PC-3 (cell line): ENCODE results near the gene KRTAP10-5. TPM values are rescaled to one million over a fixed set of nuclear protein-coding genes. Genes with fewer than 3 reads are reported as not detected.
"Not testable (repeated sequence)": the region's sequence is repeated elsewhere in the genome, so short reads cannot be mapped to it uniquely, and the experiment has no call there.

Experiments used
- ATAC-seq: fragments of 200-7000 bp; cut with Tn5 transposase; 2 replicates; pipeline ENCODE4 v1.9.1; 2020; ENCODE audit warnings: mild to moderate bottlenecking, moderate library complexity
- BruUV-seq: library from RNA; stranded (reverse); fragments of 400-500 nt; replicated peaks from 2 replicates; lab custom pipeline; 2021; lab: Mats Ljungman, UMichigan
- CTCF ChIA-PET: fragments of 300-600 bp; sonication (Branson Sonifier 250); formaldehyde crosslinking; loops from one replicate; lab custom pipeline; 2022; ENCODE audit warnings: antibody characterized with exemption; lab: Charles Lee
- POLR2A ChIA-PET: fragments of 300-600 bp; sonication (Branson Sonifier 250); formaldehyde crosslinking; loops from one replicate; lab custom pipeline; 2022; ENCODE audit warnings: antibody characterized with exemption; ENCODE audit not compliant: unreplicated experiment; lab: Charles Lee
- DNase-seq: peaks from one replicate; pipeline ENCODE4 v3.0.0-alpha.2; 2015
- H2AFZ ChIP-seq: fragments of 300-600 bp; sonication (generic); 2 replicates; pipeline ENCODE4 v1.6.0; 2016; ENCODE audit warnings: antibody characterized with exemption, low read length
- H3F3A ChIP-seq: fragments of 300-600 bp; sonication (generic); one replicate; pipeline ENCODE4 v1.6.0; 2017; ENCODE audit warnings: antibody characterized with exemption, low read length, control low read depth, mild to moderate bottlenecking; ENCODE audit not compliant: unreplicated experiment
- H3K27ac ChIP-seq: fragments of 300-600 bp; sonication (generic); 2 replicates; pipeline ENCODE4 v1.5.1; 2016; ENCODE audit warnings: mild to moderate bottlenecking, low read length
- H3K27me3 ChIP-seq: fragments of 300-600 bp; sonication (generic); 2 replicates; pipeline ENCODE4 v1.6.1; 2016; ENCODE audit warnings: low read length, mixed read lengths
- H3K36me3 ChIP-seq: fragments of 300-600 bp; sonication (generic); 2 replicates; pipeline ENCODE4 v1.6.1; 2016; ENCODE audit warnings: low read depth, mixed run types, low read length, mixed read lengths
- H3K4me1 ChIP-seq: fragments of 300-600 bp; sonication (generic); 2 replicates; pipeline ENCODE4 v1.5.1; 2016; ENCODE audit warnings: low read length; ENCODE audit not compliant: insufficient read depth
- H3K4me2 ChIP-seq: fragments of 300-600 bp; sonication (generic); 2 replicates; pipeline ENCODE4 v1.6.0; 2016; ENCODE audit warnings: low read length
- H3K4me3 ChIP-seq: fragments of 300-600 bp; sonication (generic); 2 replicates; pipeline ENCODE4 v1.5.1; 2016; ENCODE audit warnings: mild to moderate bottlenecking, low read length, mixed read lengths
- H3K79me2 ChIP-seq: fragments of 300-600 bp; sonication (generic); 2 replicates; pipeline ENCODE4 v1.6.1; 2017; ENCODE audit warnings: low read length, mixed read lengths
- H3K9ac ChIP-seq: fragments of 300-600 bp; sonication (generic); 2 replicates; pipeline ENCODE4 v1.6.0; 2016; ENCODE audit warnings: mild to moderate bottlenecking, low read length
- H3K9me2 ChIP-seq: fragments of 300-600 bp; sonication (generic); replicated peaks from 2 replicates; pipeline ENCODE4 v1.6.1; 2016; ENCODE audit warnings: mixed run types, low read length, mixed read lengths
- H3K9me3 ChIP-seq: fragments of 300-600 bp; sonication (generic); 2 replicates; pipeline ENCODE4 v1.6.1; 2016; ENCODE audit warnings: low read length, mixed read lengths
- H4K20me1 ChIP-seq: fragments of 300-600 bp; sonication (generic); 2 replicates; pipeline ENCODE4 v1.6.1; 2016; ENCODE audit warnings: low read length, mixed read lengths
- EZH2 ChIP-seq: fragments of 300-600 bp; sonication (generic); IDR thresholded peaks from one replicate; pipeline ENCODE4 v1.6.1; 2017; ENCODE audit warnings: antibody characterized with exemption, mild to moderate bottlenecking, low read length; ENCODE audit not compliant: unreplicated experiment
- EZH2phosphoT487 ChIP-seq: fragments of 300-600 bp; sonication (generic); IDR thresholded peaks from 2 replicates; pipeline ENCODE4 v1.6.1; 2018; ENCODE audit warnings: mild to moderate bottlenecking, antibody characterized with exemption, low read length, borderline replicate concordance
- intact Hi-C: fragments of 100-400 bp; cut with micrococcal nuclease; formaldehyde crosslinking; loops from 2 replicates; pipeline ENCODE4 v1.9.0; 2023
- total RNA-seq: library from RNA; depleted of rRNA; stranded (reverse); fragments of >200 nt; gene quantifications from 2 replicates; pipeline ENCODE4 v1.2.3, GENCODE V29; 2014
- TF ChIP-seq, protein P1 (sequence below): fragments of 300-600 bp; sonication (generic); conservative IDR thresholded peaks from 2 replicates; pipeline ENCODE4 v1.5.1; 2017; ENCODE audit warnings: antibody characterized with exemption, low read depth, mild to moderate bottlenecking, low read length

KRTAP10-5 gene
- total RNA-seq, 1 experiment from 2014 or later = not detected

DNA sequence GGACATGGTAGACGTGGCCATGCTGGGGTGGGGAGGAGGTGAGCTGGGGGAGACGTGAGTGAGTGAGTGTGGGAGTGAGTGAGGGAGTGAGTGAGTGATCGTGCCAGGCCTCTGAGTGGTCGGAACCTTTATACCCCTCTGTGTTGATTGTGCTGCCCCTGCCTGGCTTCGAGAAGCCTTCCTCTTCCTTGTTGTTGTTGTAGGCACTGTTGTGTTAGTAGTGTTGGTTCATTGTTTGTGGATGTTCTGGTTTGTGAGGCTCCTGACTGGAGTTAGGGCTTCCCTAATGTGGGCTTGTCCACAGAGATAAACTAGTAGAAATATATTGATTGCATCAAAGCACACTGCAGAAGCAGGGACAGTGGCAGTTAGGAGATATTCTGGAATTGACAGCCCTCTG, 21.7 kb downstream of the KRTAP10-5 start, which contains the start of gene KRTAP10-3:
TSS of gene KRTAP10-3 (minus strand) at position 101 of the 400 bp plus-strand sequence. CDS start at position 21, 80 bp downstream.
- no peaks in the 10 kb centered on the region for H3K79me2 ChIP-seq
- H3K27me3 ChIP-seq = no peaks in the 10 kb centered on the region
- ATAC-seq (no peak), DNase-seq (no peak)
- no TSS peak for BruUV-seq
- no peaks in the 10 kb centered on the region for H3K9me2 ChIP-seq
- no peak within 1 kb of the TSS for H2AFZ ChIP-seq
- no peak within 1 kb of the TSS for H3K4me2 ChIP-seq
- ChIA-PET POLR2A (no interaction called here), CTCF (no interaction called here)
- H3K27ac ChIP-seq = no peak within 1 kb of the TSS
- intact Hi-C loops = no loop called here
- TF ChIP-seq, protein P1, sequence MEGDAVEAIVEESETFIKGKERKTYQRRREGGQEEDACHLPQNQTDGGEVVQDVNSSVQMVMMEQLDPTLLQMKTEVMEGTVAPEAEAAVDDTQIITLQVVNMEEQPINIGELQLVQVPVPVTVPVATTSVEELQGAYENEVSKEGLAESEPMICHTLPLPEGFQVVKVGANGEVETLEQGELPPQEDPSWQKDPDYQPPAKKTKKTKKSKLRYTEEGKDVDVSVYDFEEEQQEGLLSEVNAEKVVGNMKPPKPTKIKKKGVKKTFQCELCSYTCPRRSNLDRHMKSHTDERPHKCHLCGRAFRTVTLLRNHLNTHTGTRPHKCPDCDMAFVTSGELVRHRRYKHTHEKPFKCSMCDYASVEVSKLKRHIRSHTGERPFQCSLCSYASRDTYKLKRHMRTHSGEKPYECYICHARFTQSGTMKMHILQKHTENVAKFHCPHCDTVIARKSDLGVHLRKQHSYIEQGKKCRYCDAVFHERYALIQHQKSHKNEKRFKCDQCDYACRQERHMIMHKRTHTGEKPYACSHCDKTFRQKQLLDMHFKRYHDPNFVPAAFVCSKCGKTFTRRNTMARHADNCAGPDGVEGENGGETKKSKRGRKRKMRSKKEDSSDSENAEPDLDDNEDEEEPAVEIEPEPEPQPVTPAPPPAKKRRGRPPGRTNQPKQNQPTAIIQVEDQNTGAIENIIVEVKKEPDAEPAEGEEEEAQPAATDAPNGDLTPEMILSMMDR = no peak
- TF ChIP-seq EZH2 (no peak), EZH2phosphoT487 (no peak)
- H3F3A ChIP-seq = no peaks in the 10 kb centered on the region
- no peaks in the 10 kb centered on the region for H4K20me1 ChIP-seq
- H3K4me1 ChIP-seq = no peaks in the 10 kb centered on the region
- H3K36me3 ChIP-seq = no peaks in the 10 kb centered on the region
- H3K9me3 ChIP-seq = no peaks in the 10 kb centered on the region
- no peak within 1 kb of the TSS for H3K9ac ChIP-seq
- H3K4me3 ChIP-seq = no peak within 1 kb of the TSS

DNA sequence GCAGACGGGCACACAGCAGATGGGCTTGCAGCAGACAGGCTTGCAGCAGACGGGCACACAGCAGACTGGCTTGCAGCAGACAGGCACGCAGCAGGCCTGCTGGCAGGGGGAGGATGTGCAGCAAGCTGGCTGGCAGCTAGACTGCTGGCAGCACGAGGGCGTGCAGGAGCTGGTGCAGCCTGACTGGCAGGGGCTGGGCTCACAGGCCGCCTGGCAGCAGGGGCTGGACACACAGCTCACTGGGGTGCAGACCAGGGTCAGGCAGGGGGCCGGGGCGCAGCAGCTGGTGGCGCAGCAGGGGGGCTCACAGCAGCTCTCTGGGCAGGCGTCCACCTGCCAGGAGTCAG, 22.1 kb downstream of the KRTAP10-5 start:
- BruUV-seq = not testable (repeated sequence)

DNA sequence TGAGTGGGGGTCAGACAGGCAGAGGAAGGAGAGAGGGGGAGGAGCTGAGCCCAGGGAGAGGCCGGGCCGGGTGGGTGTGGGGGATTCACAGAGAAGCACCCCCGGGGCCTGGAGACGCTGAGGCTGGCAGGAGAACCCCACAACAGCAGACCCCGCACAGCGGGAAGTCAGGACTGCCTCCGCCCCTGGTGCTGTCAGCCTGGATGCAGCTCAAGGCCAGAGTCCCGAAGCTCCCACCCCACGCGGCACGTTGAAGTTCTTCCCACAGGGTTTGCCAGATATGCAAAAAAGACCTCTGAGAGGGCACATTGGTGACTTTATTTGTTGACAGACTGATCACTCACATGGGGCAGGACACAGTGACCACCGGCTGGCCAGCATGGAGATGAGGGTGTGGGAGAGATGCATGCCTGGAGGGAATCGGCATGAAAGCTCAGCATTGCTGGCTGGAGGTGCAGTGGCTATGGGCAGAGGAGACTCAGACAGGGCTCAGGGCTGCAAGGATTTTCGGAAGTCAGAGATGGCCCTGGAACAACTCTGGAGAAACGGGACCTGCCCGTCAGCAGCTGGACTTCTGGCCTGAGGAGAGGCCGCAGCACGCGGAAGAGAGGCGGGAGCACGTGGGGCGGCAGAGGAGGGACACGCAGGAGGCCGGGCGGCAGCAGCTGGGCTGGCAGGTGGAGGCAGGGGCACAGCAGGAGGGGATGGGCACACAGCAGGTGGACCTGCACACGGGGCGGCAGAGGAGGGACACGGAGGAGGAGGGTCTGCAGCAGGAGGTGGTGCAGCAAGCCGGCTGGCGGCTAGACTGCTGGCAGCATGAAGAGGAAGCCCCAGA, 22.7 kb downstream of the KRTAP10-5 start:
- TF ChIP-seq EZH2 (no peak), EZH2phosphoT487 (no peak)
- TF ChIP-seq, protein P1 = no peak
- DNase-seq (no peak), ATAC-seq (no peak)
- no peaks in the 10 kb centered on the region for H3K79me2 ChIP-seq
- H3K36me3 ChIP-seq = no peaks in the 10 kb centered on the region
- ChIA-PET CTCF (no interaction called here), POLR2A (no interaction called here)
- no peak overlapping the region for H2AFZ ChIP-seq
- H3K4me2 ChIP-seq = no peak overlapping the region
- no peaks in the 10 kb centered on the region for H3K9me3 ChIP-seq
- H4K20me1 ChIP-seq = no peaks in the 10 kb centered on the region
- H3K9ac ChIP-seq = no peak overlapping the region
- no peaks in the 10 kb centered on the region for H3K27me3 ChIP-seq
- BruUV-seq = no TSS peak
- H3K9me2 ChIP-seq = no peaks in the 10 kb centered on the region
- no peak overlapping the region for H3K4me3 ChIP-seq
- H3F3A ChIP-seq = no peaks in the 10 kb centered on the region
- intact Hi-C loops = no loop called here
- no peak overlapping the region for H3K27ac ChIP-seq
- no peaks in the 10 kb centered on the region for H3K4me1 ChIP-seq

More for the DNA sequence above, 22.1 kb downstream of the KRTAP10-5 start:
- CTCF ChIA-PET, H3K36me3 ChIP-seq, H3K4me1 ChIP-seq, H3K9ac ChIP-seq, H3K9me3 ChIP-seq, H3K27ac ChIP-seq, POLR2A ChIA-PET, H3K4me3 ChIP-seq, H3K79me2 ChIP-seq, DNase-seq, H4K20me1 ChIP-seq, ATAC-seq, H3K9me2 ChIP-seq, intact Hi-C loops, H3F3A ChIP-seq, H3K27me3 ChIP-seq, H3K4me2 ChIP-seq, H2AFZ ChIP-seq: not testable (repeated sequence)
